Stimulated activated CD4-positive, alpha-beta T cell treated with anti-CD3 and anti-CD28 coated beads, Interleukin-15, amount 100 ng/mL, for 1 hour (primary cell): ENCODE measurements around the gene CD22.
"Not testable (repeated sequence)": the region's sequence is repeated elsewhere in the genome, so short reads cannot be mapped to it uniquely, and the experiment has no call there.

ENCODE experiments used
- DNase-seq, 2 donors: peaks; one replicate each; pipeline ENCODE4 v3.0.0-alpha.2; 2020; ENCODE audit warnings: low read depth in 1 of 2, low spot score in 1 of 2

CD22 gene

GRCh38 chr19:35328851-35329285, at the start of gene CD22:
TSS of gene CD22 (plus strand) at chr19:35329187. CDS start at chr19:35332041, 2,854 bp downstream.
- DNase-seq = no peak

- DNase-seq = no peak
These were observed 49.6 kb upstream of the CD22 start for GRCh38 chr19:35279374-35279773.

- DNase-seq = no peak
These were observed 48.8 kb upstream of the CD22 start for GRCh38 chr19:35279985-35280821.

GRCh38 chr19:35281303-35281702, 47.7 kb upstream of the CD22 start:
- no peak for DNase-seq

GRCh38 chr19:35284153-35285094, 44.6 kb upstream of the CD22 start:
- DNase-seq = no peak

- DNase-seq = no peak
These were observed 43.9 kb upstream of the CD22 start for GRCh38 chr19:35285095-35285449.

- DNase-seq = not testable (repeated sequence)
These were observed 43.5 kb upstream of the CD22 start for GRCh38 chr19:35285465-35285864.

GRCh38 chr19:35286101-35286500, 42.9 kb upstream of the CD22 start:
- not testable (repeated sequence) for DNase-seq

- no peak for DNase-seq
These were observed 41.3 kb upstream of the CD22 start for GRCh38 chr19:35287713-35288112.

GRCh38 chr19:35288331-35288730, 40.7 kb upstream of the CD22 start:
- no peak for DNase-seq

- no peak for DNase-seq
These were observed 40.1 kb upstream of the CD22 start for GRCh38 chr19:35288906-35289305.

- DNase-seq = no peak
These were observed 38.4 kb upstream of the CD22 start for GRCh38 chr19:35290381-35291127.

- DNase-seq = no peak
These were observed 37.7 kb upstream of the CD22 start for GRCh38 chr19:35291259-35291658.

- no peak for DNase-seq
These were observed 37.1 kb upstream of the CD22 start, which contains the start of gene MAG for GRCh38 chr19:35291916-35292315. TSS of gene MAG (plus strand) at chr19:35292161. CDS start at chr19:35295409, 3,248 bp downstream.

- no peak for DNase-seq
These were observed 36.3 kb upstream of the CD22 start for GRCh38 chr19:35292421-35293362.

- no peak for DNase-seq
These were observed 35.6 kb upstream of the CD22 start for GRCh38 chr19:35293363-35293739.

GRCh38 chr19:35293808-35294207, 35.2 kb upstream of the CD22 start:
- no peak for DNase-seq

GRCh38 chr19:35294328-35294727, 34.7 kb upstream of the CD22 start:
- no peak for DNase-seq

- no peak for DNase-seq
These were observed 33.9 kb upstream of the CD22 start for GRCh38 chr19:35294859-35295791.
